ENCODE results near the gene VRTN. TPM values are rescaled to one million over a fixed set of nuclear protein-coding genes. Genes with fewer than 3 reads are reported as not detected.

The VRTN gene
- total RNA-seq, 4 donors from 2014 or later, result not detected

DNA sequence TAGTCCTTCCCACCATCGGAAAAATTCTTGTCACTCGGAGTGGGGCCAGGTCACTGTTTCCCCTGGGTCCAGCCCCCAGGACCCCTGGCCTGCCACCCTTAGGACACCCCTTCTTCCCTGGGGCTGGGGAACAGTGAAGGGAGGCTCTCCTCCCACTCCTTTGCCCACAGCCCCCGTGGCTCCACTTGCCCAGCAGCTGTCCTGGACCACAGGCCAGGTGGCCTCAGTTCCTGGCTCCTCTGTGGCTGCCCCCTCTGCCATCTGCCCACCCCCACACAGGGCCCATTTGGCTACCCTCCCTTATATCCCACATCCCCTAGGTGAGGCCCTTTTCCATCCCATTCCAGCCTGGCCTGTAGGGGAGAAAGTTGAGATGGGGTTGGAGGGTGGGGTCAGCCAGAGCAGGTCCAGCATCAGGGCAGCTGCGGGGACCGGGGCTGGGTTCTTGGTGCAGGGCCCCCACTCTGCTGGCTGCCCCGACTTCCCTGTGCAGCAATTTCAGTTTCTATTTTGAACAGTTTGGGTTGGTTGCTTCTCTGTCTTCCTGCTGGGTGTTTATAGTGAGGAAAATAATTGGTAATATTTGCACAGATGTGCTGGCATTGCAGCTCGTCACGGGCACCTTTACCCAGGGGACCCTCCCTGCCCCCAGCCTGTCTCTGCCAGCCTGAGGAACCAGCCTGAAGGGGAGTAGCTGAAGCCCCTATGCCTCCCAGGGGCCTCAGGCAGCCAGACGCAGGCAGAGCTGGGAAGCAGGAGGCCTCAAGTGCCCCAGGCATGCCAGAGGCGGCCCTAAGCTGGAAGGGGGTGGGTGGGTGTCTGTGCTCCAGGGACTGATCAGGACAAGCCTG, 54.4 kb downstream of the VRTN start:
- no peak for TF ChIP-seq POLR2A (IDR thresholded peaks at IDR 0.05)
- TF ChIP-seq, protein P1, sequence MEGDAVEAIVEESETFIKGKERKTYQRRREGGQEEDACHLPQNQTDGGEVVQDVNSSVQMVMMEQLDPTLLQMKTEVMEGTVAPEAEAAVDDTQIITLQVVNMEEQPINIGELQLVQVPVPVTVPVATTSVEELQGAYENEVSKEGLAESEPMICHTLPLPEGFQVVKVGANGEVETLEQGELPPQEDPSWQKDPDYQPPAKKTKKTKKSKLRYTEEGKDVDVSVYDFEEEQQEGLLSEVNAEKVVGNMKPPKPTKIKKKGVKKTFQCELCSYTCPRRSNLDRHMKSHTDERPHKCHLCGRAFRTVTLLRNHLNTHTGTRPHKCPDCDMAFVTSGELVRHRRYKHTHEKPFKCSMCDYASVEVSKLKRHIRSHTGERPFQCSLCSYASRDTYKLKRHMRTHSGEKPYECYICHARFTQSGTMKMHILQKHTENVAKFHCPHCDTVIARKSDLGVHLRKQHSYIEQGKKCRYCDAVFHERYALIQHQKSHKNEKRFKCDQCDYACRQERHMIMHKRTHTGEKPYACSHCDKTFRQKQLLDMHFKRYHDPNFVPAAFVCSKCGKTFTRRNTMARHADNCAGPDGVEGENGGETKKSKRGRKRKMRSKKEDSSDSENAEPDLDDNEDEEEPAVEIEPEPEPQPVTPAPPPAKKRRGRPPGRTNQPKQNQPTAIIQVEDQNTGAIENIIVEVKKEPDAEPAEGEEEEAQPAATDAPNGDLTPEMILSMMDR (IDR thresholded peaks at IDR 0.05), result no peak
- H3K4me1 ChIP-seq, result peaks cover 7 to 16% of the 10 kb centered on the region in 2 donors
- H3K4me3 ChIP-seq (replicated peaks in 1 of 3), result no peak overlapping the region
- H3K9me3 ChIP-seq, result no peaks in the 10 kb centered on the region
- DNase-seq, result no peak
- no peaks in the 10 kb centered on the region for H3K27me3 ChIP-seq
- H3K36me3 ChIP-seq, result no peaks in the 10 kb centered on the region
- intact Hi-C loops (cut with DNase I), result no loop called here
- 52 to 53% methylated on average over 9 of the region's 10 CpGs for WGBS, 2 donors
- no peak overlapping the region for H3K27ac ChIP-seq

DNA sequence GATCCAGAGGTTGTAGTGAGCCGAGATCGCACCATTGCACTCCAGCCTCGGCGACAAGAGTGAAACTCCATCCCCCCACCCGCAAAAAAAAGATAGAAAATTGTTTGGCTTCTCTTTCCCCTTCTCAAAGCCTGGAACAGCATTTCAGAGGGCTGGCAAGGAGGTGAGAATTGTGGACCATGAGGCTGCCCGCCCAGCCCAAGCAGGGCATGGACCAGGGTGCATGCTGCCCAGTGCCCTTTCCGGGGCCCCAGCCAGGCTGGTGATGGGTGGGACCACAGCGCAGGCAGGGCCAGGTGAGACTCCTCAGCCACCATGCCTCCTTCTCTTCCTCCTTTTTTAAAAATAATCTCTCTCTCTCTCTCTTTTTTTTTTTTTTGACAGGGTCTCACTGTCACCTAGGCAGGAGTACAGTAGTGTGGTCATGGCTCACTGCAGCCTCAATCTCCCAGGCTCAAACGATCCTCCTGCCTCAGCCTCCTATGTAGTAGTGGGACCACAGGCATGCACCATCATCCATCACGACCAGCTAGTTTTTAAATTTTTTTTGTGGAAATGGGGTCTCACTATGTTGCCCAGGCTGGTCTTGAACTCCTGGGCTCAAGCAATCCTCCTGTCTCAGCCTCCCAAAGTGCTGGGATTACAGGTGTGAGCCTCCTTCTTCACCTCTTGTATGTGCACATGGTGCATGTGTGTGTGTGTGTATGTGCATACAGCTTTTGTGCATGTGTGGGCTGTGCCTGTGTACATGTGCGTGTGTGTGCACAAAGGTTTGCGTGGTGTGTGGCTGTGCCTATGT, 55.5 kb downstream of the VRTN start:
- intact Hi-C loops (cut with DNase I), result no loop called here
- Histone ChIP-seq H3K27ac (no peak overlapping the region), H3K4me3 (replicated peaks in 1 of 3) (no peak overlapping the region), H3K27me3 (no peaks in the 10 kb centered on the region), H3K36me3 (no peaks in the 10 kb centered on the region), H3K4me1 (peaks cover 7 to 16% of the 10 kb centered on the region in 2 donors), H3K9me3 (no peaks in the 10 kb centered on the region)
- no peak for DNase-seq
- WGBS, 2 donors, result 90 to 91% methylated on average over 12 of the region's 12 CpGs
- no peak for TF ChIP-seq POLR2A (IDR thresholded peaks at IDR 0.05)

- Histone ChIP-seq H3K9me3 (no peaks in the 10 kb centered on the region), H3K4me1 (peaks cover 7 to 16% of the 10 kb centered on the region in 2 donors), H3K27ac (no peak overlapping the region), H3K27me3 (no peaks in the 10 kb centered on the region), H3K4me3 (replicated peaks in 1 of 3) (no peak overlapping the region), H3K36me3 (no peaks in the 10 kb centered on the region)
- TF ChIP-seq, protein P1 (IDR thresholded peaks at IDR 0.05), result no peak
- no peak for TF ChIP-seq POLR2A (IDR thresholded peaks at IDR 0.05)
- WGBS, 2 donors, result 80 to 84% methylated on average over 7 of the region's 7 CpGs
- intact Hi-C loops (cut with DNase I), result no loop called here
- DNase-seq, result no peak
These were observed 56.2 kb downstream of the VRTN start for GRCh38 chr14:74404435-74404834.

DNA sequence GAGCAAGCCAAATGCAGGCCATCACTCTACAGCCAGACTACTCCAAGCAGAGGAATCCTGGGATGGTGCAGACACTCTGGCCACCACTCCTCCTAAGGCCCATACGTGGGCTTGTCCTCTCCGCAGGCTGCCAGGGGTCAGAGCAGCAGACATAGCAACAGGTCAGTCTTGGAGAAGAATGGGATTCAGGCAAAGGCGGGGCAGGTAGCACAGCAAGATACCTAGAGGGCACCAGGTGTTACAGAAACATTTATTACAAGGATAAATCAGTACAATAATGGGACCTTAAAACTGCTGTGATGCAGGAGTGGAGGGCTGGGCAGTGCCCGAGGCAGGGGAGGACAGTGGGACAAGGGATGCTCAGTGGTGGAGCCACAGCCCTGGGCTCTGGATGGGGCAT, 57.4 kb downstream of the VRTN start:
- DNase-seq, result no peak
- WGBS, 2 donors, result 86 to 88% methylated on average over 4 of the region's 4 CpGs
- H3K4me3 ChIP-seq (replicated peaks in 1 of 3), result no peak overlapping the region
- no peaks in the 10 kb centered on the region for H3K36me3 ChIP-seq
- TF ChIP-seq, protein P1 (IDR thresholded peaks at IDR 0.05), result no peak
- TF ChIP-seq POLR2A (IDR thresholded peaks at IDR 0.05), result no peak
- no peaks in the 10 kb centered on the region for H3K9me3 ChIP-seq
- no peak overlapping the region for H3K27ac ChIP-seq
- H3K4me1 ChIP-seq, result peaks cover 7 to 16% of the 10 kb centered on the region in 2 donors
- intact Hi-C loops (cut with DNase I), result no loop called here
- no peaks in the 10 kb centered on the region for H3K27me3 ChIP-seq

DNA sequence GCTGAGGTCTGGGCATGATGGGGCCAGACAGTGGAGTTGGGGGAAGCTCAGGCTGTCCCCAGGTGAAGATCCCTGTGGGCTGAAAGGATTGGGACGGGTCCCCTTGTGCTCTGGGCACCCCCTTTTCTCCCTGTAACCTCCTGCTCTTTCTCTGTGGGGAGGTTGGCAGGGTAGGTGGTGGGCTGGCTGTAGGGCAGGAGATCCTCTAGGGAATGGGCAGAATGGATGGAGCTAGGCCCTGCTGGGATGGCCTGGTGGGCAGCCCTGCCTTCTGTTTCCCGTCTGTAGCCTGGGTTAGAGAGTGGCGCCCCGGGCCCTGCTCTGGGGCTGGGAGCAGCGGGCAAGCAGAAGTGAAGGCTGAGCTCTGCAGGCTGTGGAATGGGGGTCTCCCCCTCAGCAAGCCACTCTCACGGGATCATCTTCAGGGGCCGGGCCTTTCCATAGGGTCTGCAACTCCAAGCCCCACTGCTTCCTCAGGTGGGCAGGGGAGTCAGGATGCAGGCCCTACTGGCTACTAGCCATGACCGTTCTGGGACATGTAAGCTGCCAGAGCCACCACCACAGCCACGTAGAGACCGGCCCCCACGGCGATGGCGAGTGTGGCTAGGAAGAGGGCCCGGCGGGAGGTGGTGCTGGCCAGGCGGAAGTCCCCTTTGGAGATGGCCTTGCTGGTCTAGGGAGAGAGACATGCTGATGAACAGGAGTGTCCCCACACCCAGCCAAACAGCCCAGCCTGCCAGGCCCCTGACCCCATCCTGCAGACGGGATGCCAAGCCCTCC, 58.9 kb downstream of the VRTN start:
- H3K9me3 ChIP-seq, result no peaks in the 10 kb centered on the region
- peaks cover under 1 to 4% of the 10 kb centered on the region in 2 donors for H3K4me1 ChIP-seq
- intact Hi-C loops (cut with DNase I), result no loop called here
- 80 to 86% methylated on average over 9 to 13 of the region's 17 CpGs for WGBS, 2 donors
- no peak for TF ChIP-seq POLR2A (IDR thresholded peaks at IDR 0.05)
- TF ChIP-seq, protein P1 (IDR thresholded peaks at IDR 0.05), result no peak
- H3K27me3 ChIP-seq, result no peaks in the 10 kb centered on the region
- no peak for DNase-seq
- H3K27ac ChIP-seq, result no peak overlapping the region
- H3K36me3 ChIP-seq, result no peaks in the 10 kb centered on the region
- no peak overlapping the region for H3K4me3 ChIP-seq (replicated peaks in 1 of 3)
